Lower leg skin (tissue), 3 donors: ENCODE results near the gene C19orf18.

Experiments used
- CTCF ChIP-seq, 3 donors: fragments of 450-650 bp; IDR thresholded peaks; one replicate each; pipeline ENCODE4 v1.5.1; 2016; ENCODE audit warnings: antibody characterized with exemption in 3 of 3, mild to moderate bottlenecking in 3 of 3, moderate library complexity in 2 of 3
- POLR2A ChIP-seq, 2 donors: fragments of 450-650 bp; IDR thresholded peaks; one replicate each; pipeline ENCODE4 v1.6.1; 2016 to 2017; ENCODE audit warnings: antibody characterized with exemption in 2 of 2, mild to moderate bottlenecking in 1 of 2, moderate library complexity in 1 of 2

DNA sequence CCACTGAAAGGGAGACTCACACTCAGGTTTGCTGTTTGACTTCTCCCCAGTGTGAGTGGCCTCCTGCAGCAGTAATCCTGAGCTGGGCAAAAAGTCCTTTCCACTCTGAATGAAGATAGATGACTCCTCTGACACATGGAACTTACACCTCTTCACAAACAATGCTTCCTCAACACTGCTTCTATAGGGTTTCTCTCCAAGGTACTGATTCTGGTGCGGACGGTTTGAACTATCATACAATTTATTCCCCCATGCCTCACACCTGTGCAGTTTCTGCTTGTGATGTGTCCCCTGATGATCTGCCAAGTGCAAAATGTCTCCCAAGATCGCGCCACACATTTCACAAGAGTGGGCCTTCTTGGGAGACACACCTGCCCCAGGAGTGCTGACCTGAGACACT, 46.7 kb downstream of the C19orf18 start:
- no peak for TF ChIP-seq POLR2A (IDR thresholded peaks at IDR 0.05)
- TF ChIP-seq CTCF (IDR thresholded peaks at IDR 0.05) = no peak
